Caki2 (cell line): ENCODE data around the gene SPIB. TPM values are rescaled to one million over a fixed set of nuclear protein-coding genes. Genes with fewer than 3 reads are reported as not detected.

Experiments used
- DNase-seq: peaks from one replicate; pipeline ENCODE4 v3.0.0-alpha.2; 2015; ENCODE audit warnings: low read depth
- in situ Hi-C: cut with HindIII; loops from 2 replicates; pipeline ENCODE4 v1.10.0; 2016; ENCODE audit warnings: low sequenced_read_pairs, low pct_unique_long_range_greater_than_20kb, mixed read lengths
- total RNA-seq: library from RNA; depleted of rRNA; stranded (reverse); fragments of >200 nt; shearing (Covaris generic); gene quantifications from 2 replicates; pipeline ENCODE4 v1.2.3, GENCODE V29; 2014; ENCODE audit warnings: low replicate concordance

Gene SPIB
- total RNA-seq, 1 experiment from 2014 or later: not detected

DNA sequence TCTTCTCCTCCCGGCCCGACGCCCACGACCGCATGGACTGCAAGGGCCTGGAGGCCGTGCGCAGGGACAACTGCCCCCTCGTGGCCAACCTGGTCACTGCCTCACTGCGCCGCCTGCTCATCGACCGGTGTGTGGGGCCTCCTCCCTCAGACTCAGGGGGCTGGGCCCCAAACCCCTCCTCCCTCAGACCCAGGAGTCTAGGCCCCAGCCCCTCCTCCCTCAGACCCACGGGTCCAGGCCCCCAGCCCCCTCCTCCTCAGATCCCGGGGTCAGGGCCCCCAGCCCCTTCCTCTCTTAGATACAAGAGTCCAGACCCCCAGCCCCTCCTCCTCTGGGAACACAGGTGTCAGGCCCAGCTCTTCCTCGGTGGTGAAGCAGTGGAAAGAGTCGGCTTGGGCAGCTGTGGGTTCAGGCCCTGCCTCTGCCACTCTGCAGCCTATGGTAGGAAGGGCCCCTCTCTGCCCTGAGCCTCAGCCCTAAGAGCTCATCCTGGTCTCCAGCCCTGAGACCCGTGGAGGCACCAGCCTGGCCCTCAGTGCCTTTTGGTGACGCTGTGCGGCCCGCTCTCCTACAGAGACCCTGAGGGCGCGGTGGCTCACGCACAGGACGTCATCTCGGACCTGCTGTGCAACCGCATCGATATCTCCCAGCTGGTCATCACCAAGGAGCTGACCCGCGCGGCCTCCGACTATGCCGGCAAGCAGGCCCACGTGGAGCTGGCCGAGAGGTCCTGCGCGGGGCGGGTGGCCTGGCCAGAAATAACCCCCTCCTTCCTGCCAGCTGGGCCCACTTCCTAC is 3.7 kb upstream of the SPIB start:
- no peak for DNase-seq
- in situ Hi-C loops: no loop called here

DNA sequence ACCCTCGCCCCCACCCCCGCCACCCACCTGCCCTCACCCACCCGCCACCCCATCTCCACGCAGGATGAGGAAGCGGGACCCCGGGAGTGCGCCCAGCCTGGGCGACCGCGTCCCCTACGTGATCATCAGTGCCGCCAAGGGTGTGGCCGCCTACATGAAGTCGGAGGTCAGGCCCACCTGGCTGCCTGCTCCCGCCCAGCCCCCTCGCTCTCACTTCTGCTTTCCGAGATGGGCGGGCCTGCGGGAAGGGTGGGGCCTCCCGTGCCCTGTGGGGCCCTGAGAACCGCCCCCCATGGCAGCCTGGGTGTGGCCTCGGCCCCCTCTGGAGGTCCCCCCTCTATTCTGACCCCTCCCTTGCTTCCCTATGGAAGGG is 3.1 kb upstream of the SPIB start:
- DNase-seq: no peak
- in situ Hi-C loops: no loop called here

DNA sequence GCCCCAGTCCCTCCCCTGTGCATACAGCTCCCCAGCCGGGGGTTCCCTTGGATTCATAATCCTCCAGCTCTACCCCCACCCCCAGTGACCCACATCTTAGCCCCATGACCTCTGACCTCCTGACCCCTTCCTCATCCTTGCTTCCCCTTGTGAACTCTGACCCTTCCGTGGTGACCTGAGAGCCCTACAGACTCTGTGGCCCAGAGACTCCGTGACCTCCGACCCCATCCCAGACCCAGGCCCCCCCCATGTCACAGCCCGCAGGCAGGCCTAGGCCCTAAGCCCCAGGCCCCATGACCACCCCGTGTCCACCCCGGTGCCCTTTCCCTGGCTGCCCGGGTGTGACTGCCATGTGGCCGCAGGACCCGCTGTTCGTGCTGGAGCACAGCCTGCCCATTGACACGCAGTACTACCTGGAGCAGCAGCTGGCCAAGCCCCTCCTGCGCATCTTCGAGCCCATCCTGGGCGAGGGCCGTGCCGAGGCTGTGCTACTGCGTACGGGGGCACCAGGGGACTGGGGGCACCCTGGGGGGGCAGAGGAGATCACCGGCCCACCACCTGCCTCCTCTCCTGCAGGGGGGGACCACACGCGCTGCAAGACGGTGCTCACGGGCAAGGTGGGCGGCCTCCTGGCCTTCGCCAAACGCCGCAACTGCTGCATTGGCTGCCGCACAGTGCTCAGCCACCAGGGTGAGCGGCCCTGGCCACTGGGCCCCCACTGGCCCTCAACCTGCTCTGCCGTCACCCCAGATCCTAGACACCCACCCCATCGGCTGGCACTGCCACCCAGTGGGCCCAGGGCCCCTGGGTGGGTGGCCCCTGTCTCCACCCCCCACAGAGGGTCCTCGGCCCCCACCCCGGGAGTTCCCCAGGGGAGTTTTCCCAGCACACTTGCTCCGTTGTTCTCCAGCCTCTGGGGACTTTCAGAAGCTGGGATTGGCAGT is 2.4 kb upstream of the SPIB start:
- in situ Hi-C loops: no loop called here
- no peak for DNase-seq

DNA sequence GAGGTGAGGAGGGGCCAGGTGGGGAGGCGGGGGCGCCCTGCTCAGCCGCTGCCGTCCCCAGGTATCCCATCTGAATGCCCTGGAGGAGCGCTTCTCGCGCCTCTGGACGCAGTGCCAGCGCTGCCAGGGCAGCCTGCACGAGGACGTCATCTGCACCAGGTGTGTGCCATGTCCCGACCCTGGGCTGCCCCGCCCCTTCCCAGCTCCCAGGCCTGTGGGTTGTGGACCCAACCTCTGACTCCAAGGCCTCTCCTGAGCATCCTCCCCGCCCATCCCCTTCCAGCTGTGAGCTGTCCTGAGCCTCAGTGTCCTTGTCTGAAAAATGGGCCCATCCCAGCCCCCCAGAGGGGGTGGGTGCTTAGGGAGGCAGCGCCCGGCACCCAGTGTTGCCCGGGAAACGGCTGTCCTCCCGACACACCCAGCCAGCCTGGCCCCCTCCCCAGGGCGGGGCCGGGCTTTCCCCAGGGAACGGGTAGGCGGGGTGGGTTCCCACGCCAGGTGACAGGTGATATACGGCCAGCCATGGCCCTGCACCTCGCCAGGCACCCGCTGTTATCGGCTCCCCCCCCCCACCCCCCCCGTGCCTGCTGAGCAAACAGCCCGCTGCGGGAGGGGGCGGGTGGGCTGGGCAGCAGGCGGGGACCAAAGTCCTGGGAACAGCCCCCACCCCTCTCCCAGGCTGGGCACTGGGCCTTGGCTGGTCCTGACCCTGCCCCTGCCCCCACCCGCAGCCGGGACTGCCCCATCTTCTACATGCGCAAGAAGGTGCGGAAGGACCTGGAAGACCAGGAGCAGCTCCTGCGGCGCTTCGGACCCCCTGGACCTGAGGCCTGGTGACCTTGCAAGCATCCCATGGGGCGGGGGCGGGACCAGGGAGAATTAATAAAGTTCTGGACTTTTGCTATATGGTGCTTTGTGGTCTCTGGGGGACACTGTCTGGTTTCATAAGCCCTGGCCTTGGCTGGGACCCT is 1.3 kb upstream of the SPIB start:
- no peak for DNase-seq
- in situ Hi-C loops: no loop called here

DNA sequence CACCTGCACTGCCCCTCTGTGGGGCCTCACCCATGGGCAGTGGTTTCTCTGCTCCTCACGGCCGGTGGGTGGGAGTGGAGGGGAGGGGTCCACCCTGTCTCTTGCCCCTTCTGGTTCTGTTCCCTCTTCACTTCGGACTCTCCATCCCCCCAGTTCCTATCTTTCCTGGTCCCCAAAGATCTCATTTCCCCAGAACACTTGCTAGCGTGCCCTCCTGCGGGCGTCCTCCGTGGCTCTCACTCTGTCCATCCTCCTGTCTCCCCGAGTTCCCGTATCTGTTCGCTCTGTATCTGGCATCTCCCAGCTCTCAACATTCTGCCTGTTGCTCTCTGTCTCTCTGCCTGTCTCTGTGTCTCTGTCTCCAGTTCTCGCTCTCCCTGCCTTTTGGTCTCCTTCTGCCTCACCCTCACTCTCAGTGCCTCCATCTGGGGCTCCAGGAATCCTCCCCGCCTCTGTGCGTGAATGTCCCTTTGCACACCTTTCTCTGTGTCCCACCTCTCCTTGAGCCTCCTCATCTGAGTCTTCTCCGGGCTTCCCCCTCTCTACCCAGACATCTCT is 363 bp downstream of the SPIB start:
- in situ Hi-C loops: no loop called here
- DNase-seq: no peak

DNA sequence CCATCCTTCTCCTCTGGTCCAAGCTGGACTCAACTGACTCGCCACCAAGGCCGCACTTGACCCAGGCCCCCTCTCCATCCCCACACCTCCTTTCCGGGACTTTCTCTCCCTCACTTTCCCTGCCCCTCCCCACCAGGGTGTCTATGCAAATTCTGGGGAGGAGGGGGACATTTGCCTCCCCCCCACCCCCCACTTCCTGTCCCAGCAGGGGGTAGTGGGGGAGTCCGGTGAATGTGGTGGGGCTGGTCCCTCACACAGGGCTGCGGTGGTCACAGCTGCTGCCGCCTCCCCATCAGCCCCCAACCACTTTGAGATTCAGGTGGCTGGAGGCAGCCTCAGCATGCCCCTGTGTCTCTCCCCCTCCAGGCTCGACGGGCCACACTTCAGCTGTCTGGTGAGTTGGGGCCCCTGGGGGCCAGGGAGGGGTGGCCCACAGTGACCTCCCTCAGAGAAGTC is 870 bp downstream of the SPIB start:
- no peak for DNase-seq
- in situ Hi-C loops: no loop called here

DNA sequence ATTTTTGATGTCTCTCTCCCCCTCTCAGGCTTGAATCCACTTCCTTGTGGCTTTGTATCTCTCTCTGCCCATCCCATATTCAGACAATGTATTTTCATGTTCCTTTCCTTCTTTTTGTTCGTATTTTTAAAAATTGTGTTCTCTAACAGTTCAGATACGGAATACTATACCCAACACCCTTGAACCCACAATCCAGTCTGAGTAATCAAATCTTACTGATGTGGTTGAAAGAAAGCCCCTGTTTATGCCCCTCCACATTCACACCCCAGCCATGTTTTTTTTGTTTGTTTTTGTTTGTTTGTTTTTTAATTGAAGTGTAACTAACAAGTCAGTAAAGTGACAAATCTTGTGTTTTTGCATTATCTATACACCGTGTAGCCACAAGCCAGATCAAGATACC is 1.4 kb downstream of the SPIB start:
- DNase-seq: no peak
- in situ Hi-C loops: no loop called here

DNA sequence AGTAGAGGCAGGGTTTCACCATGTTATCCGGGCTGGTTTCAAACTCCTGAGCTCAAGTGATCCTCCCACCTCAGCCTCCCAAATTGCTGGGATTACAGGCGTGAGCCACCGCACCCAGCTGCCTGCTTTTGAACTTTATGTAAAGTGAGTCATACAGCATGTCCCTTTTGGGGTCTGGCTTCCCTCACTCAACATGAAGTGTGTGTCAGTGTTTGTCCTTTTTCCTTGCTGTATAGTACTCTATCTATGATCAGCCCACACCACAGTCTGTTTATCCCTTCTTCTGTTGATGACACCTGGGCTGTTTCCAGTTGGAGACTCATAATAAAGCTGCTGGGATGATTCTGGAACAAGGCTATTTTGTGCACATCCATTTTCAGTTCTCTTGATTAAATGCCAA is 2.1 kb downstream of the SPIB start:
- DNase-seq: no peak
- in situ Hi-C loops: no loop called here

DNA sequence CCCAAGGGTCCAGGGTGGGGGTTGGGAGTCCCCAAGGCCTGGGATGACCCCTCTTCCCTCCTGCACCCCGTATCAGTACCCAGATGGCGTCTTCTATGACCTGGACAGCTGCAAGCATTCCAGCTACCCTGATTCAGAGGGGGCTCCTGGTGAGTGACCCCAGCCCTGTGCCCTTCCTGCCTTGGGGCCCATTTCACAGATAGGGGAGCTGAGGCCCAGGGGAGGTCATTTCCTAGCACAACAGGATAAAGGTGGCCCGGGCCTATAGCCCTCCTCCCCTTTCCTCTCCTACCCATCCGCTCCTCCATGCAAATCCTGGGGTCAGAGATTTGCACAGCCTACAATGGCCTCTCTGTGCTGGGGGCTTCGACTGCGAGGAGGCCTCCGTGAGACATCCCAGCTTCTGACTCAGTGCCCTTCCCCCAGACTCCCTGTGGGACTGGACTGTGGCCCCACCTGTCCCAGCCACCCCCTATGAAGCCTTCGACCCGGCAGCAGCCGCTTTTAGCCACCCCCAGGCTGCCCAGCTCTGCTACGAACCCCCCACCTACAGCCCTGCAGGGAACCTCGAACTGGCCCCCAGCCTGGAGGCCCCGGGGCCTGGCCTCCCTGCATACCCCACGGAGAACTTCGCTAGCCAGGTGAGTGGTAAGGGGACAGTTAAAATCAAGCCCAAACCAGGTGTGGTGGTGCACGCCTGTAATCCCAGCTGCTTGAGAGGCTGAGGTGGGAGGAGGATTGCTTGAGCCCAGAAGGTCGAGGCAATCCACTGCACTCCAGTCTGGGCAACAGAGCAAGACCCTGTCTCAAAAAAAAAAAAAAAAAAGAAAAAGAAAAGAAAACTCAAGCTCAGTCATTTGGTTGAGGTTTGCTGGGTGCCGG is 3.9 kb downstream of the SPIB start:
- in situ Hi-C loops: no loop called here
- no peak for DNase-seq

DNA sequence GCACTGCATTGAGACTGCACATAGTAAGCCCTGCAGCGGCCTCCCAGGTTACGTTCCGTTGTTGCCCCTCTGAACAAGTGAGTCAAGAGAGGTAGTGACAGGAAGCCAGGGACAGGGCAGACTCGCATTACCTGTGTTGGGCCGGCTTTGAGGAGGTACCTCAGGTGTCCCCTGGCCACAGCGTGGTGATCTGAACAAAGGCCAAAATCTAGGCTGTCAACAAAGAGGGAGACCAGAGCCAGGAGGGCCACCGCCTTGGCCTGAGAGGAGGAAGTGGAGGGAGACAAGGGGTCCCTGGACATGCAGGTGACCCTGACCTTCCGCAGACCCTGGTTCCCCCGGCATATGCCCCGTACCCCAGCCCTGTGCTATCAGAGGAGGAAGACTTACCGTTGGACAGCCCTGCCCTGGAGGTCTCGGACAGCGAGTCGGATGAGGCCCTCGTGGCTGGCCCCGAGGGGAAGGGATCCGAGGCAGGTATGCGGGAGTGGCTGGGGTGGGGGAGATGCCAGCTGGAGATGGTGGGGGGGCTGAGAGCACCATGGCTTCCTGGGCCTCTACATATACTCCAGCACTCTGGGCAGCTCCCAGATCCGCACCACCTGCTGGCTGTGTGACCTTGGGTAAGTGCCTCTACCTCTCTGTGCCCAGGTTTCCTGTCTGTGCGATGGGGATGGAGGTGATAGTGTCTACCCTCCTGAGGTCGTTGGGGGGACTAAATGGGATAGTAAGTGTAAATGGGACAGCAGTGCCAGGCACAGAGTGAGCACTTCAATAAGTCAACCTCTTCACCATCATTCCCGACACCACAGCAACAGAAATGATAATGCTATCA is 4.8 kb downstream of the SPIB start:
- in situ Hi-C loops: no loop called here
- DNase-seq: no peak

DNA sequence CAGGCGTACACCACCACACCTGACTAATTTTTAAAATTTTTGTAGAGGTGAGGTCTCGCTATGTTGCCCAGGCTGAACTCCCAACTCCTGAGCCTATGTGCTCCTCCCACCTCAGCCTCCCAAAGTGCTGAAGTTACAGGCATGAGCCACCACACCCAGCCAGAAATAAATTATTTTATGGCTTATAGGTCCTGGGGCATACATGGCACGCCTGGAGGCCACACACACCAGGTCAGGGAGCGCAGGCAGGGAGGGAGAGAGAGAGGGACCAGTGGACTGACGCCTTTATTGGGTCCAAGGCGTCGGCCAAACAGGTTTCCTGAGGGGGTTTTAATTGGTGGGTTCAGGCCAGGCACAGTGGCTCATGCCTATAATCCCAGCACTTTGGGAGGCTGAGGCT is 6.8 kb downstream of the SPIB start:
- no peak for DNase-seq
- in situ Hi-C loops: no loop called here

DNA sequence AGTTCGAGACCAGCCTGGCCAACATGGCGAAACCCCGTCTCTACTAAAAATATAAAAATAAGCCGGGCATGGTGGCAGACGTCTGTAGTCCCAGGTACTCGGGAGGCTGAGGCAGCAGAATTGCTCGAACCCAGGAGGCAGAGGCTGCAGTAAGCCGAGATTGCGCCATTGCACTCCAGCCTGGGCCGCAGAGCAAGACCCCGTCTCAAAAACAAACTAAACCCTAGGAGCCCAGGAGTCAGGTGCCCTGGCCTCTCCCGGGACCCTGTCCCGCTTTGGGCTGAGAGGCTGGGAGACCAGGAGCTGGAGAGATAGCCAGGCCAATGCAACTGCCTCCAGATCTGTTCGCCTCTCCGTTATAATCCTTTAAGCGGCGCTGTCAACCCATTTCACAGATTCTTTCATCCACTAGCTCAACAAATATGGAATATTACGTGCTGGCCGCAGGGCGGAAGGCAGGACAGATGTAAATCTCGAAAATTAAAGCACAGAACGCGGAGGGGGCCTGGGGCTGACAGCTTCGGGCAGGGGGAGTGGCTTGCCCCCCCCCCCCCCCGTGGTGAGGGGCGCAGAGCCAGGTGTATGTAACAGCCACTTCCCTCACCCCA is 8.7 kb downstream of the SPIB start:
- DNase-seq: no peak
- in situ Hi-C loops: no loop called here

DNA sequence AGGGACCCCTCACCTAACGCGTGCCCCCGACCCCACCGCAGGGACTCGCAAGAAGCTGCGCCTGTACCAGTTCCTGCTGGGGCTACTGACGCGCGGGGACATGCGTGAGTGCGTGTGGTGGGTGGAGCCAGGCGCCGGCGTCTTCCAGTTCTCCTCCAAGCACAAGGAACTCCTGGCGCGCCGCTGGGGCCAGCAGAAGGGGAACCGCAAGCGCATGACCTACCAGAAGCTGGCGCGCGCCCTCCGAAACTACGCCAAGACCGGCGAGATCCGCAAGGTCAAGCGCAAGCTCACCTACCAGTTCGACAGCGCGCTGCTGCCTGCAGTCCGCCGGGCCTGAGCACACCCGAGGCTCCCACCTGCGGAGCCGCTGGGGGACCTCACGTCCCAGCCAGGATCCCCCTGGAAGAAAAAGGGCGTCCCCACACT is 9.3 kb downstream of the SPIB start:
- in situ Hi-C loops: no loop called here
- DNase-seq: peak; percentile 82

DNA sequence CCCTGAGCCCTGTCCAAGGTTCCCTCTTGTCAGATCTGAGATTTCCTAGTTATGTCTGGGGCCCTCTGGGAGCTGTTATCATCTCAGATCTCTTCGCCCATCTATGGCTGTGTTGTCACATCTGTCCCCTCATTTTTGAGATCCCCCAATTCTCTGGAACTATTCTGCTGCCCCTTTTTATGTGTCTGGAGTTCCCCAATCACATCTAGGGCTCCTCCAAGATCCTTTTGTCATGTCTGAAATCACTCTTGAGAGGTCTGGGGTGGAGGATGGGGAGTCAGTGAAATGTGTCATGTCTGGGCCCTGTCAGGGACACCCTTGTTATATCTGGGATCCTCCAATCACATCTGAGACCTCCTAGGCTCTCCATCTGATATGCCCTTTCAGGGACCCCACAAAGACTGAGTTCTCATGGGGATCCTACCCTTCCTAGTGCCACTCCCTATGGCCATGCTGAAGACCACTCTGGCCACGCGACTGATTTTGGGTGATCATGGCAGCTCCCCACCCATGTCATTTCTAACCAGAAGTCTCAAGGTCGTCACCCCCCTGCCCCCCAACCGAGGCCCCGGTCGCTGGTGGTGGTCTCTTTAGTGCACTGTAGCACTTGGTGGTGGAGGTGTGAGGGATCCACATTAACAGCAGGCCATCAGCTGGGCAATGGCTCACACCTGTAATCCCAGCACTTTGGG is 10.2 kb downstream of the SPIB start:
- DNase-seq: no peak
- in situ Hi-C loops: no loop called here

DNA sequence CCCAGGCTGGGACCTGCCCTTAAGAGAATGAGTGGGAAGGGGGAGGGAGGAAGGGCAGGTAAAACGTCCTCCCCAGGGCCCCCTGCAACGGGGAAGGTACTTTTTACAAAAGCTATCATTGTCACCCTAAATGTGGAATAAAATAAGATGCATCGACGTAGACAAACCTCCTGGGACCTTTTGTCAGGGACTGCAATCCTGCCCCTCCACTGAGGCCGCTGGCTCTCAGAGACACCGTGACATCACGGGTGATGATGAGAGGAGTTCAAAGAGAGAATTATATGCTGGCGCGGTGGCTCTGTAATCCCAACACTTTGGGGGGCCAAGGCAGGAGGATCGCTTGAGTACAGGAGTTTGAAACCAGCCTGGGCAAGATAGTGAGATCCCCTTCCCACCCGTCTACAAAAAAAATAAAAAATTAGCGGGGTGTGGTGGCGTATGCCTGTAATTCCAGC is 12.2 kb downstream of the SPIB start:
- no peak for DNase-seq
- in situ Hi-C loops: no loop called here
